GM18867 (cell line): ENCODE data around the gene RFLNA.
"Not testable (repeated sequence)": the region's sequence is repeated elsewhere in the genome, so short reads cannot be mapped to it uniquely, and the experiment has no call there.

ENCODE experiments used
- ATAC-seq: cut with Tn5 transposase; IDR thresholded peaks from one replicate; pipeline ENCODE4 v1.9.1; 2021; ENCODE audit warnings: mild to moderate bottlenecking, moderate library complexity; ENCODE audit not compliant: unreplicated experiment

The RFLNA gene

DNA sequence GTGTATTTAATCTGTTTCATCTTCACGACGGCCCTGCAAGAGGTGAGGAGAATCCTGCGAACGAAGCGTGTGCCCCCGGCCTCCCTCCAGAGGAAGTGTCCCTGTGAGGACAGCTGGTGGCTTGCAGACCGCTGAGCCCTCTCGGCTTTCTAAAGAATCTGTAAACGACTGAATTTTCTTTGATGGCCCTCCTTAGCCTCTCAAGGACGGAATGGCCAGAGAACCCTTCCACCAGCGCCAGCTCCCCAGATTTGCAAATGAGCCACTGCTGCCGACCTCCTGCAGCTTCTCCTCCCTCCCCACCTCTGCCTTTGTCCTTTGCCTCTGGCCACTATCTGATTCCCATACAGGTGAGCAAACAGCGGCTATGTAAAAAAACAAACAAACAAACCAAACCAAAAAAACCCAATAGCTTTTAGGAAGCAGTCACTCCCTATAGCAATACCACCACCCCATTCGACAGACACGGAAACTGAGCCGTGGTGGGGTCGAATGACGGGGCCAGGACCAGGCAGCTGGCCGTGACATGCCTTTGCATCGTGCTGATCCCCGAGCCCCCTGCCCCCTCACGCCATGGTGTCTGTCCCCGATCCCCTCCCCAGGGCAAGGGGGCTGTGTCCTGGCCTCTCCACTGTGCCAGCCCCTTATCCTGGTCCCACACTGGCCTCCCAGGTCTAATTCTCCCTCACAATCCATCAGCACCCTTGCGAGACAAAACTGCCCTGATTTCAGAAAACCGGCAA, 23.6 kb downstream of the RFLNA start:
- ATAC-seq, result no peak

DNA sequence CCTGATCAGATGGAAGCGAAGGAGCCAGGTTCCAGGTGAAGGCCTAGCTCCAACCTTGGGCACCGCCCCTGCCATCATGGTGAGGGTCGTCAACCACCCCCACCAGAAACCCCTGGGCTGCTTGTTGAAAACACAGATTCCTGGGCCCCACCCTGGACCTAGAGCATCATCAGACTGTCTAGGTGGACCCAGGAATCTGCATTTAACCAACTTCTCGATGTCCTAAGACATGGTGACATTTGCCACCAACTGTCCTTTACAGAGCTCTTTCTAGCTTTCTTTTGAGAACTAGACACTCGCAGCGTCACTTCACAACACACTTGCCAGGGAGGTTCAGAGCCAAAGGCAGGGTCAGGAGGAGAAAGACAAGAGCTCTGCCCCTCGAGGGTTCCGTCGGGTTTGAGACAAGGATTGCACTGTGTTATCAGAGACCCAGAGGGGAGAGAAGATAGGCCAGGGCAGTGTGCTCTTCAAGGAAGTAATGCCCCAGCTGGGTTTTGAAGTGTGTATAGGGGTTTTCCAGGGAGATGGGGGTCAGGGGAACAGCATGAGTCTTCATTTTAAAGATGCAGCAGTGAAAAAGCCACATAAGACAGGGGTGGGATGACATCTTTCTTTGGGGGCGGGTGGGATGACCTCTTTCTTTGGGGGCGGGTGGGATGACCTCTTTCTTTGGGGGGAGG, 24.6 kb downstream of the RFLNA start:
- no peak for ATAC-seq

DNA sequence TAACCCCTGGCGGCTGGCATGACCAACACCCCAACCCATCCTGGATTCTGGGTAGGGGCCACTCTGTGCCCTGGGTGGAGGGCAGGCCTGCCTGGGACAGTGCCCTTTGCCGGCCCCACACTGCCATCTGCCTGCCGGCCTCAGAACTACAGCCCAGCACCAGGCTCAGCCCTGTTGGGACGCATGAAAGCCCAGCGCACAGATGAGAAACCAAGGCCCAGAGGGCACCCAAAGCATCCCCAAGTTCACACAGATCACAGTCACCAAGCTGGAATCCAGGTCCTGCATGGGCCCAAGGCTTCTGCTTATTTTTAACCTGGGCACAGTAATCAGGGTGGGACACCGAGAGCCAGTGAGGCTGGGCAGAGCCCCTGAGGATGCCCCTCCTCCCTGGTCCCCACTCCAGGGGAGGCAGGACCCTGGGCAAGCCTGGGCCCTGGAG, 26.2 kb downstream of the RFLNA start:
- peak; percentile 63 for ATAC-seq

DNA sequence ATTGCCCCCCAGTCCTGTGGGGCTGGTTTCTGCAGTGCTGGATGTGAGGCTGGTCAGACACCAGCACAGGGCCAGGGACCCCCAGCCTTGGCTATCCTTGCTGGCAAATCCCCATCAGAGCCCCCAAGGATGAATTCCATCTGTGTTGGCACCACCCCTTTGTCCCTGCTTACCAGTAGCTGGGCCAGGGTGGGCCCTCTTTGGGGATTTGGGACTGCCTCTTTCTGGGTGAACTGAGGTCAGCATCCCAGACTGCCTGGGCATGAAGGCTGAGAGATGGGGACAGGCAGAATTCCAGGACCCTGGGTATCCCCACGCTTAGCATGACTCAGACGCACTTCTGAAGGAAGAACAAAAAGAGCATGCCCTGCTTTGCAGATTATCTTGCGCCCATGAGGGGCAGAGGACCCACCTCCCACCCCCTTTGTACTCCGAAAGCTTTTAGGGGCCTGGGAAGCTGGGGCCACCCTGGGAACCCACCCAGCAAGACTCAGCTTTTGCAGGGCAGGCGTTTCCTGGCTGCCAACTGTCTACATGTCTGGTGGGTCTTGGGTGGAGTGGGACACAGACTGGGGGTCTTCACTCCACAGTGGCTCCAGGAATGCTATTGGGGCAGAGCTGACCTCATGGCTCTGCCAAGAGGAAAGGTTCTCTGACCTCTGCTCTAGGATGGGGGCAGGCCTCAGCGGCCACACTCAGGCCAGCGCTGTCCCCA, 26.8 kb downstream of the RFLNA start:
- ATAC-seq, result no peak

DNA sequence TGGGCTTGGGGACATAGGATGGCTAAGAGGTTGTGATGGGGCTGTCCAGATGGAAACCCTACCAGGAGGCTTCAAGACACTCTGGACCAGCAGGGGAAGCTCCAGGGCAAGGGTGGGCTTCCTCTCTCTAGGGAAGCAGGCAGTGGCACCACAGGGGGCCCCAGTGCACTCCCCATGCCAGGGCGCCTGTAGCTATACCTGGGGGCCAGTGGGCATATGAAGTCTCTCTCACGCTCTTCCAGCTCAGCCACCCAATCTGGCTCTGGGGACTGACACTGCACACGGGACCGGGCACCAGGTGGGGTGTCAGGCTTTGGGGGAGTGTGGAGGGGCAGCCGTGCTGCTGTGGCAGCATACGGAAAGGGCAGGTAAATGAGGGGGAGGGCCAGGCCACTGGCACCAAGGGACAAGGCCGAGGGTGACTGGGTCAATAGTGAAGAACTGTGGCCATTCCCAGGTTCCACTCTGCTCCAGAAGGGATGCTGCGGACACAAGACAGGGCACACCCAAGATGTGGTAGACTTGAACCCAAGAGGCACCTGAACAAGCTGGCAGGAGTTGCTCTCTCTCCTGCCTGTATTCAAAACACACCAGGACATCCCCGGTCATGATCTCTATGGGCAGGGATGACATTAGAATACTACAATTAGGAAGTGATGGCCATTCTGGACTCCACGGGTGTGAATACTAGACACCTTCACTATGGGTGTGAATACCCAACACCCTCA, 27.5 kb downstream of the RFLNA start:
- no peak for ATAC-seq

DNA sequence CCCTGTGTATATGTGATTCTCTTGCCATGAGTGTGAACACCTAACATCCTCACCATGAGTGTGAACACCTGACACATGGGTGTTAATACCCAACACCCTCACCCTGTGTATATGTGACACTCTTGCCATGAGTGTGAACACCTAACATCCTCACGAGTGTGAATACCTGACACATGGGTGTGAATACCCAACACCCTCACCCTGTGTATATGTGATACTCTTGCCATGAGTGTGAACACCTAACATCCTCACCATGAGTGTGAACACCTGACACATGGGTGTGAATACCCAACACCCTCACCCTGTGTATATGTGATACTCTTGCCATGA, 28.1 kb downstream of the RFLNA start:
- not testable (repeated sequence) for ATAC-seq

DNA sequence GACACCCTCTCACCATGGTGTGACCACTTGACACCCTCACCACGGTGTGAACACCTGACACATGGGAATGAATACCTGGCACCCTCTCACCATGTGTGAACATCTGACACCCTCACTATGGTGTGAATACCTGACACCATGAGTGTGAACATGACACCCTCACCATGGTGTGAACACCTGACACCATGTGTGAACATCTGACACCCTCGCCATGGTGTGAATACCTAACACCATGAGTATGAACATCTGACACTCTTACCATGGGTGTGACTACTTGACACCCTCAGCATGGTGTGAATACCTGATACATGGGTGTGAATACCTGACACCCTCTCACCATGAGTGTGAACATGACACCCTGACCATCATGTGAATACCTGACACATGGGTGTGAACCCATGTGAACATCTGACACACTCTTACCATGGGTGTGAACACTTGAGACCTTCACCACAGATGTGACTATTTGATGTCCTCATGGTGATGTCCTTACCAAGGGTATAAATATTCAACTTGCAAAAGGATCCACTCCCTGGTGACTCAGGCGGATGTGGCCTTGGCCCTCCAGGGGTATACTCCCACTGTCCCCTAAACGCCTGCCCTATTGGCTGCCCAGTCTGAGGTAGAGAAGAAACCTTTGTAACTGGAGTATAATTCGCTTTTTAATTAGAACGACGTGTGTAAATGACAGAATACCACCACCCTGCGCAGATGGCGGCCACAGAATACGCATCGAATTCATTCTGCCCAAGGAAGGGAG, 29.1 kb downstream of the RFLNA start:
- no peak for ATAC-seq

DNA sequence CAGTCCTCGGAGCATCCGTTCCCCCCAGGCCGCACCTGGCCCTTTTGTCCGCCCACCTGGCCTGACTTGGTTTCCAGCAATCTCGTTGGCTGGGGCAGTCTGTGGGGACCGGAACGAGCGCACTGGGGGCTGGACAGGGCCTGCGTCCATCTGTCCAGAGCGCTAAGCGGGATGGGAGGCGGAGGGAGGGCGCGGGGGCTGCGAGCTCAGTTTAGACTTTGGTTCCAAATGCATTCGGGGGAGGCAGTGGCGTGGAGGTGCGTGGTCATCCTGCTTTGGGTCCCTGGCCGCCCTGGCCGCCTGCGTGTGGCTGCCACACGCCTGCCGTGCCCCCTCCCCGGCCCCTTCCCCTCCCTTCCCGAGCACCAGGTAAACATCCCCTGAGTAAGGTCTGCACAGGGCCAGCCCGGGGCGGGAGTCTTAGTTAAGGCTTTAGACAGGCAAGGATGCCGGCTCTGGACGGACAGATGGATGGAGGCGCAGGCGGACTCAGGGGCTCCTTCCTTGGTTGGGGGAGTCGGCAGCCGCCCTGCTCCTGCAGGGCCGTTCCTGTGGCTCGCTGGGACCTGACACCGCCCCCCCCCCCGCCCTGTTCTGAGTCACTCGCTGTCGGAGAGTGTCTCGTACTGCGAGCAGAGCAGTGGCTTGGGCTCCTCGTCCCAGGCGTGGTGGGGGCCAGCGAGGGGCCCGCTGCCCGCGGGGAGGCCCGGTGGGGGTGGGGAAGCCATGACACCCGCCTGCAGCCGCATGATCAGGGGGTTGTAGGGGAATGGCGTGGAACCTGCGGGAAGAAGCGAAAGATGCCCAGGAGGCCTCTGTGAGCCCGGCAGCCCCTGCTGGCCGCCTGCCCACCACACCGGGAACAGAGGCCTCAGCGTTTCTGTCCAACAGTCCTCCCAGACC, 30.2 kb downstream of the RFLNA start:
- ATAC-seq, result no peak

DNA sequence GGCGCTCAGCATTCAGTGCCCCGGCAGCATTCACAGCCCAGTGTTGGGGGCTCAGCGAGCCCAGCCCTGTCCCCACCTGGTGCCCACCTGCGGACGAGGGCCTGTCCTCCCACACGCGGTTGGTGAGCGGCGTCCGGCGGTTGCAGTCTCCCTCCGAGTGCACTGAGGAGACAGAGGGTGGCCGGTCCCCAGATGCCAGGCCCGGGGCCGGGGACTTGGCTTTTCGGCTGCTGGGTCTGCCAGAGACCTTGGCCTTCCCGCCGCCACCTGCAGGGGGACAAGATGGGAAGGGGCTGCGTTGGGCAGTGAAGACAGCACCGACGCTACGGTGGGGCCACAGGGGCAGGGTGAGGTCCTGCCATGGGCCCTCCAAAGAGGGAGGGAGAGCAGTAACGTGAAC, 31.2 kb downstream of the RFLNA start:
- no peak for ATAC-seq

DNA sequence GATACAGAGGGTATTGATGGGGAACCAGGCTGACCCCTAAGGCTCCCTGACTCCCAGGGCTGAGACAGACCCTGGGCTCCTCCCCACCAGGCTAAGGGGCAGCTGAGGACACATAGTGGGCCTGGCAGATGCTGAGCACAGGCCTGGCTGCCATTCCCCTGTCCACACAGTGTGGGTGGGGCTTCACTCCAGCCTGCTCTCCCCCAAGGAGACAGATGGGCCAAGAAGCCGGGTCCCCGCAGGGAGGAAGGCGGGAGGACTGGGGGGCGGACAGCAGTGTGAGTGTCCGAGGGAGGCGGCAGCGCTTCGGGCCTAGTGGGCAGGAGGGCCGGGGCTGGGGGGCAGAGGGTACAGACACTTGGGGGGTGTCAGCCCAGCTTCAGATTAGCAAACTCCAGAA, 32.0 kb downstream of the RFLNA start:
- no peak for ATAC-seq

DNA sequence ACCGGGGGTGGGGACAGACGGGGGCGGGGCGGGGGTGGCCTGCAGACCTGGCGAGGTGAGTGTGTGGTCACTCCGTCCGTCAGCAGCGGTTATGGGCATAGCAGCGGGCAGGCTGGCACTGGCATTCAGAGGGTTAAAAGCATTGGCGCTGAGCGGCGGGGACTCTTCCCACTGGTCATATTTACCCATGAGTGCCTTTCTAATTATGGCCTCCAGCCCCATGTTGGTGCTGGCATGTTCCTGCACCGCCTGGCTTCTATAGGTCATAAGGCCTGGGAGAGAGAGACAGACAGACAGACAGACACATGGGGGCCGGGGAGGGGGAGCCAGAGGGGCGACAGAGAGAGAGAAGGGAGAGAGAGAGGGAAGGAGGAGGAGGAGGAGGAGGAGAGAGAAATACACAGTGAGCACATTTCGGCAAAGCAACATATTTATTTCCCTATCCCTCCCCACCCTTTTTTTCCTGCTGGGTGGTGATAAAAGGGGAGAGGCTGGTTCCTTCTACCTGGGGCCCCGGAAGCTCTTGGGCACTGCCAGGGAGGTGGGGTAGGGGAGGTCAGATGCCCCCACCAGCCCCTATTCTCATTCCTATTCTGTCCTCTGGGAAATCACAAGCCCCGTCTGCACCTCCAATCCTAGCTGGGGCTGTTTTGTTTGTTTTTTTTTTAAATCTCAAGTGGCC, 32.6 kb downstream of the RFLNA start:
- ATAC-seq, result no peak

DNA sequence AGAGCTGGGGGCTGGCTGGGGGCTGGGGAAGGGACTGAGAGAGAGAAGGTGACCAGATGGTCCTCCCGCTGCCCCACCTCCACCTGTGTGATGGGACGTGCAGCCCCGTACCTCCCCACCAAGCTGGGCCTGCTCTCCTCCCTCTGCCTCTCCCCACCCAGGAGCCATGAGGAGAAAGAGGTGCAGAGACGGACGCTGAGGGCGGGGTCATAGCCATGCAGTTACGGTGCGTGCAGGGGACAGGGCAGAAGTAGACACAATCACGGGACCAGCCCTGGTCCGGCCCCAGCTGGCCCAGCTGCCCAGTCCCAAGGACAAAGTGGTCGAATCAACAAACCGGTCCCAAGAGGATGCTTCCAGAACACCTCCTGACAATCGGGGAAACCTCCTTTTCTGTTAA, 33.2 kb downstream of the RFLNA start:
- ATAC-seq, result no peak

DNA sequence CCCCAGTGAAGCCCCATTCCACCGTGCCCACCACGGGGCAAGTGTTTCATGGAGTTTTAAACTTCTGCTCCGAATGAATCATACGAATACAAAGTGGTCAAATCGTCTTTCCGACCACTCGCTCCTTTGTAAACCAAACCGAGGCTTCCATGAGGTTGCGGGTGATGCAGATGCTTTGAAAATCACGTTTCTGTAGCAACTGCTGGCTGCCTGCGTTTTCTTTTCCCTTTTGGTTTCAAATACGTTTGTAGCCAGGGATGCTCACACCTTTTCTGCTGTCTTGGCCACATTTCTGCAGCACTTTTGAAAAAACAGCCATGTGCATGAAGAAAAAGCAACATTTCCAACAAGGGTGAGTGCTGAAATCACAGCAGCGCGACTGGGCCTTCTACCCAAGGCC, 33.7 kb downstream of the RFLNA start:
- no peak for ATAC-seq

DNA sequence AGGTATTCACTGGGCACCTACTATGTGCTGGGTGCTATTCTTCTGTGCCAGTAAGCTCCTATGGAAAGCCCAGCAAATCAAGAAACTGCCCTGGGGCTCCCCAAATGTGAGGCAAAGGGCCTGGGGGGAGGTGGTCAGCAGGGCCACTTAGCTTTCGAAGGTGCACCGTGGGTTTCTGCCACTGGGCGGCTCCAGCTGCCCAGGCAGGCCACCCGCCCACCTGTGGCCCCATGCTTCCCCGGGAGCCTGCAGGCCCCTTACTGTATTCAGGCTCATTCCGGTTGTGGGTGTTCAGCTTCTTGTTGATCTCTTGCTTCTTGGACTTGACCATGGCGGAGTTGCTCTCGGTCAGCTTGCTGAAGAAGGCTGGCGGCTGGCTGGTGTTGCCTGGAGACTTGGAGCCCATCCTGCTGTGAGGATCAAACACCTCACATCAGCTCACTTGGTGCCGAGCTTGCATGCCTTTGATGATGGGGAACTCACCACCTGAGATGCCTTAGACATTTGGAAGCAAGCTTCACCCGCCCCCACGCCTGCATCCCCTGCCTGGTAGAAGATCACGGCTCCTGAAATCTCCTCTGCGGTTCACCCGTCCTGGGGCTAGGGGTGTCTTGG, 37.3 kb downstream of the RFLNA start:
- no peak for ATAC-seq

DNA sequence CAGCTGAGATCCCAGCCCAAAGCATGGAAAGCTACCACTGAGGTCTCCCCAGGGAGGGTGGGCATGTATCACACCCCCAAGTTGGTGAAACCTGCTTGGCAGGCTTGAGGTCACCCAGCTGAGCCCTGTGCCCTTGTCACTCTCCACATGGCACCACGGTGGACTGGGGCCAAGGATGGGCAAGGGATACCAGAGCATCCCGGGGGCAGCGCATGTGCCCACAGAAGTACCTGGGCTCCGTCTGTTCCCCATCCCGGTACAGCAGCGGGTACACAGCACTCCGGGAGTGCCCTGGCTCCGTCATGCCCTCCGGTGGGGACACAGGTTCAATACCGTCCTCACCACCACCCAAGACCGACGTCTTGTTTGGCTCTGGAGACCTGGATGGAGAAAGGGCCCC, 38.0 kb downstream of the RFLNA start:
- ATAC-seq, result no peak

DNA sequence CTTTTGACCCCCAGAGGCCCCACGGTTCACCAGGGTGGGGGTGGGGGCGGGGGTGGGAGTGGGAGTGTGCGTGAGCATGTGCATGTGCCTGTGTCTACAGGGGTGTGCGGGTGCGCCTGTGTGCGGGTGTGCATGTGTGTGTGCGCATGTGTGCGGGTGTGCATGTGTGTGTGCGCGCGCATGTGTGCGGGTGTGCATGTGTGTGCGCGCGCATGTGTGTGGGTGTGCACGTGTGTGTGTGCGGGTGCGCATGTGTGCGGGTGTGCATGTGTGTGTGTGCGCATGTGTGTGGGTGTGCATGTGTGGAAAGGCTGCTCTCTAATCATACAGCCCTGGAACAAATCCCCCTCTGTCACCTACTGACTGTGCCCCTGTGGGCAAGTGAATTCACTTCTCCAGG, 38.8 kb downstream of the RFLNA start:
- ATAC-seq, result no peak

DNA sequence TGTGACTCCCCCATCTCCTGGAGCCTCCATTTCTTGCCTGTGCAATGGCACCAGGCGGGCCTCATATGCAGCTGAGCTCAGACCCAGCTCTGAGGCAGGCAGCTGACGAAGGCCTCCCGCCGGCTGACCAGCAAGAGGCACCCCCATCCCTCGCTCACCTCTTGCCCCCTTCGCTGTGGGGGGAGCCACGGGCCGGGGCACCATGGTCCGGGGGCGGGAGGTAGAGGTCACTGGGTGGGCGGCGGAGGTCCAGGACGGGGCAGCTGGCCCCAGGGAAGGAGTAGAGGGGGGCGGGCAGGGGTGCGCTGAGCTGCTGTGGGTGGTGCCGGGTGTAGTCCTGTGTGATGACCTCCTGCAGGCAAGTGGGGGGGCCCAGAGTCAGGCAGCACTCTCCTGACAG, 39.4 kb downstream of the RFLNA start:
- ATAC-seq, result no peak

DNA sequence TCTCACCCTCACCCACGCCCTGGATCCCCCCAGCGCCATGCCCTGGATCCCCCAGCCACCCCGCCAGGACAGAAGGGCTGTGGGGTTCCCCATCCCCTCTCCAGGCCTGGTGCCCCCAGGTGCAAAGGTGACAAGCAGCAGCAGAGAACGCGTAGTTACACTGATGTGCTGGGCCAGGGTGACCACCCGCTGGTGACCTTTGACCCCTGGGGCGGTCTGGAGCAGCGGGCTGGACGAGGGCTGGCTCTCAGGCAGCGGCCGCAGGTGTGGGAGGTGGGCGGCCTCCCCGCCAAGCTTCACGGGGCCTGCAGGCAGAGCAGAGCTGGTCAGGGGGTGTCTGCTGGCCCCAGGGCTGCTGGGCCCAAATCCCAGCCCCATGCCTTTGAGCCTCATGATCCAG, 40.1 kb downstream of the RFLNA start:
- no peak for ATAC-seq
